Renal cortical epithelial cell (primary cell): Measurements from ENCODE around the gene ANXA4. TPM values are rescaled to one million over a fixed set of nuclear protein-coding genes. Genes with fewer than 3 reads are reported as not detected.
"Not testable (repeated sequence)": the region's sequence is repeated elsewhere in the genome, so short reads cannot be mapped to it uniquely, and the experiment has no call there.

Experiments
- DNase-seq: peaks from one replicate; pipeline ENCODE4 v3.0.0-alpha.2; 2011; ENCODE audit warnings: low read depth
- total RNA-seq: library from RNA; depleted of rRNA; stranded (reverse); fragments of >200 nt; gene quantifications from 2 replicates; pipeline ENCODE4 v1.2.3, GENCODE V29; 2014

Gene ANXA4
- total RNA-seq, 1 donor from 2014 or later: 424 TPM

DNA sequence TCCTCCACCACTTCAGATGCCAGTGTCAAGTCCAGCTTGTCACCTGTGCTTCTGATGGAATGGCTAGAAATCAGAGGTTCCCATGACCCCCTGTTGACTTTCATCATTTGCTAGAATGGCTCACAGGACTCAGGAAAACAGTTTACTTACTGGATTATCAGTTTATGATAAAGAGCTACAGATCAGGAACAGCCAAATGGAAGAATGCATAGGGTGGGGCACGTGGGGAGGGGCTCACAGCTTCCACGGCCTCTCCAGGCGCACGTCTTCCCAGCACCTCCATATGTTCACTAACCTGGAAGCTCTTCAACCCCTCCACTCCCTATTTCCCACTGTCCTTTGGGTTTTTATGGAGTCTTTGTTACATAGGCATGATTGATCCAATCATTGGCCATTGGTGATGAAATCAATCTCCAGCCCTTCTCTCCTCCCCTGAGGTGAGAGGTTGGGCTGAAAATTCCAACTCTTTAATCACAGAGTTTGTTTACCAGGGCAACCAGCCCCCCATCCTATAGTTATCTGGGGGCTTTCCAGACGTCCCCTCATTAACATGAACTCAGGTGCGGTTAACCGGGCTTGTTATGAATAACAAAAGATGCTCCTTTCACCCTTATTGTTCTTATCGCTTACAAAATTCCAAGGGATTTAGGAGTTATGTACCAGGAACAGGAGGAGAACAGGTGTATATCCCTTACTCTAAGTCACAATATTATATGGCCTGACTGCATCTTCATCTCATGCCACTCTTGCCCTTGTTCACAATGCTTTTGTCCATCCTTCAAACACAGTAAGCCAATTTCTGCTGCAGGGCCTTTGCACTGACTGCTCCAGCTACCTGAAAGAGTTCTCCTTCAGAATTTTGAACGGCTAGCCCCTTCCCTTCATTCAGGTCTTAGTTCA lies 35.2 kb downstream of the ANXA4 start:
- DNase-seq: no peak

DNA sequence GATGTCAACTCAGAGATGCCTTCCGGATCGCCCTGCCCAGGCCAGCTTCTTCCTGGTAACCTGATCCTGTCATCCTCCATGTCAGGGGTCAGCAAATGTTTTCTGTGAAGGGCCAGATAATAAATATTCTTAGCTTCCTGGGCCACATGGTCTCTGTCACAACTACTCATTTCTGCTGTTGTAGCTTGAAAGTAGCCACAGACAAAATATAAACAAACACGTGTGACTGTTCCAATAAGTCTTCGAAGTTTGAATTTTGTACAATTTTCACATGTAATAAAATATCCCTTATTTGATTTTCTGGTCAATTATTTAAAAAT lies 35.8 kb downstream of the ANXA4 start:
- no peak for DNase-seq

DNA sequence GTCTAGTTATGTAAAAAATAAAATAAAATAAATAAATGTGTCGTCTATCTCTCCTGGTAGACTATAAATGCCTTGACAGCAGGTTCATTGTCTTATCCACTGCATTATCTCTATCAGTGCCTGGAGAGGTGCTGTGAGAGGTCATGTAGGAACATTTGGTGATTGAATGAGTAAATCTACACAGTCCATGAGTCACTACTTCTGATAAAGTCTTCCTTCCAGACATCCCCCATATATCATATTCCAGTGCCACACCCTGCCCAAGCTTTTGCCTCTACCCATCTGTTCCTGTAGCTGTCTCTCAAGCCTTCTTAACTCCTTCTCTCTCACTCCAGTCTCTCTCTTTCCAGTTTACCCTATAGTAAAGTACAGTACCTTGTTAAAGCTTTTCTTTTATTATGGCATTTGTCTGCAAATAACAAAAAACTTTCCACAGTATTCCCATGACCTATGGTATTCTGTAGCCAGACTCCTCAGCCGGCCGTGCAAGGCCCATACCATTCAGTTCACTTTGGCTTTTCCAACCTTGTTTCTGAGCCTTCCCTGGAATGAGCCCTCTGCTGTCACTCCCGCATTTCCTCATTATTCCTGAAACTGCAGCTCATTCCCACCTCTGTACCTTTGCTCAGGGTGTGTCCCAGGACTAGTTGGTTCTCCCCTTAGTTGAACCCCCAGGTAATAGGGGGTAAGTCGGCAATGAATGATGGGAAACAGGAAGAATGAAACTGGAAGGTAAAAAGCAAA lies 37.5 kb downstream of the ANXA4 start:
- DNase-seq: peak; percentile 43

DNA sequence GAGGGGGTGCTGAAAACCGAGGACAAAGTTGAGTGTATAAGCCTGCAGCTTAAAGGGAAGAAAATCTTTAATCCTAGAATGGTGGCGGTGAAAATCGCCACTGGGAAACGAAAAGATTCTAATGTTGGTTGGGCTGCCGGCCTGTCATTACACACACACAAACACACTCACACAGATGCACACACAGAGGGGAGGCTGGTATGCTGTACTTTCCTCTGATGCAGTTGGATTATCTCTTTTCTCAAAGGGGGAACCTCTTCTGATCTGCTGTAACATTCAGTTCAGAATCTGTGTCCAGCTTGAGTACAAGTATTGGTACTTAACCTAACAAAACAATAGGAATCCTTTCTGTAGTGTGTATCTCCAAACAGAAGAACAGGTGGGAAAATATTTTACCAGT lies 39.0 kb downstream of the ANXA4 start:
- no peak for DNase-seq

DNA sequence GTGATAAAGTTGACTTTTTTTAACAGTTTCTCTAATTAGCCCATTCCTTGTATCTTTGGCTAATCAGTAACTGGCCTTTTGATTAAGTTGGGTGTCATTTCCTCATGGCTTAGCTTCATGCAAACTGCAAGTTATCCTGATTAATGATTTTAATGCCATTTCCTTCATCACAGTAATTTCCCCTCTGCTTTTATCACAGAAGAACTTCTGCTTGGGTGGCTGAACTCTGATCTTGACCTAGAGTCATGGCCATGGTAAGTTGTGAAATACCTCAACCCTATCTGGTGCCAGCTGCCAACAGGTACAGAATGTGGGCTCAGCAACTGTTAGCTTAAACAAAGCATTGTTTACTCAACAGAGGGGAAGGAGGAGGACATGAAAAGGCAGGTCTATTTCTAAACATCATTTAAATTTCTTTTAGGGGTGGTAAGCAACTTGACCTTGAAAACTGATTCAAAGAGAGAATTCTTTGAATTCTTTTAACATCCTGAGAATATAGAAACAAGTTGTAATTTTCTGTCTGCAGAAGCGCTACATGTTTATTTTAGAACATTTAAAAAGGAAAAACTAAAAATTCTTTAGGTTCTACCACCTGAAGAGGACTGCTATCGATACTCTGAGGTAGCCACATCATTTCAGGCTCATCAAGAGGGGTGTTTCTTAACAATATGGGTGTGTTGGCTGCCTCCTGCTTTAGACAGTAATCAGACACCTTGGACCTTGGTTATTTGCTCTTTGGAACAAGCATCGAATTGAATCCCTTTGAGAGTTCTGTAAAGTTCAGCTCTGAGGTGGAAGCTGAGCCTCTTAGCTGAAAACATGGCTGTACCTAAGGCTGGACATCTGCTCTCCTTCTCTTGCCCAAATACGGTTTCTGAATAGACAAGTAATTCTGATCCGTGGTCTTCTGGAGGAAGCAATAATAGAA lies 39.7 kb downstream of the ANXA4 start:
- peak; percentile 90 for DNase-seq

DNA sequence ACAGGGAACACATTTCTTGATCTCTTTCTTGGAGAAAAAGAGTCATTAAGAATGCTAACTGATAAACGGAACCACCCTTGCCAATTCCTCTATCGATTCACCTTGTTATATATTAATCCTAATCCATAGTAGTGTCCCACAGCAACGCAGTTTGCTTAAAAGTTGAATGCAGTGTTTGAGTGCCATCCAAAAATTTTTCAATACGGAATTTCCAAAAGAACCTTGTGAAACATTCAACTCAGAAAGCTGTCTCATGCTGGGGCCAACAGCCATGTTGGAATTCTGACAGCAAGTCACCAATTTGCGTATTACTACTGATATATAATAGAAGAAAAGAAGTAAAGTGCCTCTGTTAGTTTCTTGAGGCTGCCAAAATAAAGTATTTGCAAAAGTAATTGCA lies 42.3 kb downstream of the ANXA4 start:
- DNase-seq: no peak

DNA sequence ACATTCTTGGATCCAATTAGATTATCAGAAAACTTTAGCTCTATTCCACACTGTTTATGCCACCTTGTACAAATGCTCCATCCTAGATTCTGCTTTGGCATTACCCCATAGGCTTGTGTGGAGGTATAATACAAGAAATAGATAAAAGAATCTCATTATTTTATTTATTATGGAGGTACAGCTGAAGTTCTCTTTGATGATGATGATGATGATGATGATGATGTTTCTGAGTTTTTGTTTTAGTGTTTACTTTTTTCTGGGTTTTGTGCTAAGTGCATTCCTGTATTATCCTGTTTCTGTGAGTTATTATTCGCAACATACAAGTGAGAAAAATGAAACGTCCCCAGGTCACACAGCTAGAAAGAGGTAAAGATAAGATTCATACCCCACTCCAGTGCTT lies 43.4 kb downstream of the ANXA4 start:
- no peak for DNase-seq

DNA sequence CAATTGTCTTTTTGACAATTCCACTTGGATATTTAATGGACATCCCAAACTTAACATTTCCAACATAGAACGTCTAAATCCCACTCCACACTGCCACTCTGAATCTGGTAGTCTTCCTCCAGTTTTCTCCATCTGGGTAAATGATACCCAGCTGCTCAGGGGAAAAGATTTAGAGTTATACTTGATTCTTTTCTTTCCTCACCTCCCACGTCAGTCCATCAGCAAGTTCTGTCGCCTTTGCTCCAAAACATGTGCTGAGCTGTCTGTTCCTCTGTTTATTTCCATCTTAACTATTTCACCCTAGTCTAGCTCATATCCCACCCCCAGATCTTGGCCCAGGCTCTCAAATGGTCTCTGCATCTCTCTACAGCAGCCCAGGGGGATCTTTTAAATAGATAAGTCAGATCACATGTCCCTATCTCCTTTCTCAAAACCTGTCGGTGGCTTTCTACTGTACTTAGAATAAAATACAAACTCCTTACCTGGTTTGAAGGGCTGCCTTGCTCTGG lies 44.2 kb downstream of the ANXA4 start:
- DNase-seq: no peak

DNA sequence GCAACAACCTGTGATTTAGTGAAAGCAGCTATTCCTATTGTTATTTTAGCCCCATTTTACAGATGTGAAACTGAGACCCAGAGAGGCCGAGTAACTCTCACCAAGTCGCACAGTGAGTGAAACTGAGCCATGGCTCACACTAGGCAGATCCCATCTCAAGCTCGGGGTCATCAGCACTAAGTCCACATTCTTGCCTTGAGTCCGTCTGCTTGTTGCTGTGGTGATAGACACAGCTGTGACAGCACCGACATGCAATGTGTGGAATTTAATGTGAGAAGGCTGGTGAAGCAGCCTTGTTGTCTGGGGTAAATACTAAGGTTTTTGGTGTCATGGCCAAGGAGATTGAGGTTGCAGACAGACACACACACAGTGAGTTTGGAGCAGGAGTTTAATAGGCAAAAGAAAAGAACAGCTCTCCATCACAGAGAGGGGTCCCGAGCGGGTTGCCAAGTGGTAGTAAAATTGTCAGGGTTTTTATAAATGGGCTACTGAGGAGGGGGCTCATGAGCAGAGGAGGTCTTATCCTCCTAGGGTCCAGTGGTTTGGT lies 47.3 kb downstream of the ANXA4 start:
- peak; percentile 95 for DNase-seq

DNA sequence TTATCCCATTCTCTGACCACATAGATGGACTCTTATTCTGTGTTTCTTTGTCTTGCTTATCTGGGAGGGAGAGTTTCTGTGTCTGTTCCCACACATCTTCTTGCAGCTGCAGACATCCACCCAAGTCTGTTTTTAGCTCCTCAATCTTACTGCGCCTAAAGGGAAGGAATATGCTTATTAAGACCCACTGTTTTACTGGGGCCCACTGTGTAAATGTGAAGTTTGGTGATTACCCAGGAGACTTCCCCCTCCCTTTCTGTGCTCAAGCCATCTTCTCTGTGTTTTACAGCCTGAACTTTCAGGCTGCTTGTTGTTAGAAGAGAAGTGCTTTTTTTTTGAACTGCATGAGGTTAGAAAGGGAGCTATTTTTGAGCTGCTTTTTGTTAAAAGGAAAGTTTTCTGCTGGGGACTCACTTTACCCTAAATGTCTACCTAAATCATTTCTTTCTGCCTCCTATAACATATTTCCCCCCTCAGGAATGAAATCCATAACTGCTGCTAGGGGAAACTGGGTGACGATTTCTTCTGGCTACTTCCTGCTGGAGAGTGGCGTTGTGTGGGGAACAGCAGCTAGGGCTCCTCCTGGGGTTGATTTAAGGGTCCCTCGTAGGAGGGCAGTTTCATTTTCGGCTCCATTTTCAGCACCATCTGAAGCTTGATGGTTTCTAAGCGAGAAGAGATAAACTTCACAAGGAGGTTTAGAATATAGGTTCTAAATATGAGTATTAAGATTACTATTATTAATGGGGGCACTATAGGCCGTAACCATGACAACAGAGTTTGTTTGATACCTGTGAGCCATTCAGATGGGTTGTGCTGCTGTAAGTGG lies 48.1 kb downstream of the ANXA4 start:
- DNase-seq: no peak

DNA sequence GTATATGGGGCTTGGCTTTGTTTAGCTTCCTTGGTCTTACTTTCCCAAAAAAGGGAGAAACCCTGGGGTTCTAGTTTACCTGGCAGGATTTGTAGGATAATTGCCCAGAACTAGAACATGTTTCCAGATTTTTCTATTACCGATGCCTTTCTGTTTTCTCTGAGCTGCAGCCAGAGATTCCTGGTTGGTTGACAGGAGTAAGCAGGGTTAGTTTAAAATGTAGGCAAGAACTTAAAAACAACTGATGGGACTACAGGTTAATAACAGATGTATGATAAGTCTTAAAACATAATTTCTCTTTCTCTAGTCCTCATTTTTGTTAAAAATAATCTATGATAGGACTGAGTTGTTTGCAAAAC lies 48.6 kb downstream of the ANXA4 start:
- no peak for DNase-seq

DNA sequence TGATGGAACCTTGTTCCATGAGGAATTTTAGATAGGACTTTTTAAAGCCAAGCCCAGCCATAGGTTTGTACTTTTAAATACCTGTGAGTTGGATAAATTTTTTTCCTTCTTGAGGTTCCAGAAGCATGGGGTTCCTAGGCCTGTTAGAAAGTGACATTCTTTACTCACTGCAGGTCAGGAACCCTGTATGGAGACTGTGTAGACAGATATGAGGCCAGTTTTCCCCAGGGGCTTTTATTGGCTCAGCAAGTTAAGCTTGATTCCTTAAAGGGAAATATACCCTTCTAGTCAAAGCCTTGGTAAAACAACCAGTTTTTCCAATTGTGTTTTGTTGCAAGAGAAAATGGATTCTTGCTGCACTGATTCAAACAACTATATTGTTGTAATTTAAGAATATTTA lies 49.1 kb downstream of the ANXA4 start:
- no peak for DNase-seq

DNA sequence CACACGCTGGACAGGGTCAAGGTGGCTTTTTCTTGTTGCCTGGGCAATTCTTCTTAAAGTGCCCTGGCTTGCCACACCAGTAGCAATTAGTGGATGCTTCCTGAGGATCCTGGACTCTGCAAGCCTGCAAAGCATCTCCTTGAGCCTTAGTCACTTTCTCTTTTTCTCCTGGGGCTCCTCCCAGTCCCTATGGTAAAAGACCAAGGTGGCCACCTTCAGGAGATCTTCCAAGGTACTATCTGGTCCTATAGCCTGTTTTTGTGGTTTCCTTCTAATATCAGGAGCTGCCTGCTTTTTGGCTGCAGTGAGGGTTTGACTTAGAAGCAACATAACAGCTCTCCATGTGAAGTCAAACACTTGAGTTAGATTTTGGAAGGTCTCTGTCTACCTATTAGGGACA lies 54.2 kb downstream of the ANXA4 start:
- DNase-seq: no peak

DNA sequence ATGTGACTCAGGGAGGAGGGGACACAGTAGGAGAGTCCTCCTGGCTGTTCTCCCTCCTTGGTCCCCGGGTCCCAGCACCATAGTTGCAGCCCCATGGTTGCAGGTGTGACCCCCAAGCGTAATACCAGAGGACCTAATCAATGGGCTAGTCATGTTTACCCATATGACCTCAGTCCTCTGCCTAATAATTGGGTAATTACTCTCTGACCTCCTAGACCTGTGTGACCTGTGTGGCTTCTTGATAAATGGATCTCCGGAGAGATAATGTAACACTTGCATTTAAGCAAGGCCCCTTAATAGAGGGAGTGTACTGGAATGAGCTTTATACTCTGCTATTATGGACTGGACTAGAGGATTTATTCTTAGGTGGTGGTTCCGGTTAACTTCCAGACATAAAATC lies 55.3 kb downstream of the ANXA4 start:
- DNase-seq: no peak

DNA sequence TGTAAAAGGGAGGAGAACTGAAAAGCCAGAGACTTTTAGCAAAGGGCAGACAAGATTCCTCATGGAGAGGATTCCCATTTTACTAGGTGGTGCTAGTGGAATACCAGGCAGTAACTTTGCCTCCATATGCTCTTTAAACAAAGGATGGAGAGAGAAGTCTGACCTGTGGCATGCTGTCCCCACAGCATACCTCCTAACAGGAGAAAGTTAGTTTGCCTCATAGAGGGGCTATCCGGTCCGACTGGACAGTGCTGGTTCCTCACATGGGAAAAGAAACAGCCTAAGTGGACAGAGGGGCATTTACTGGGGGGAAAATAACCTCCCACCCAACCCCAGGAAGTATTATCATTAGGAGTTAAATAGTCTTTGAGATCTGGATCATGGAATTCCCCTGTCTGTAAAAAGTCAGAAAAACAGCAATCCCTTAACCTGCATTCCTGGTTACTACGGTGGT lies 55.9 kb downstream of the ANXA4 start:
- no peak for DNase-seq

DNA sequence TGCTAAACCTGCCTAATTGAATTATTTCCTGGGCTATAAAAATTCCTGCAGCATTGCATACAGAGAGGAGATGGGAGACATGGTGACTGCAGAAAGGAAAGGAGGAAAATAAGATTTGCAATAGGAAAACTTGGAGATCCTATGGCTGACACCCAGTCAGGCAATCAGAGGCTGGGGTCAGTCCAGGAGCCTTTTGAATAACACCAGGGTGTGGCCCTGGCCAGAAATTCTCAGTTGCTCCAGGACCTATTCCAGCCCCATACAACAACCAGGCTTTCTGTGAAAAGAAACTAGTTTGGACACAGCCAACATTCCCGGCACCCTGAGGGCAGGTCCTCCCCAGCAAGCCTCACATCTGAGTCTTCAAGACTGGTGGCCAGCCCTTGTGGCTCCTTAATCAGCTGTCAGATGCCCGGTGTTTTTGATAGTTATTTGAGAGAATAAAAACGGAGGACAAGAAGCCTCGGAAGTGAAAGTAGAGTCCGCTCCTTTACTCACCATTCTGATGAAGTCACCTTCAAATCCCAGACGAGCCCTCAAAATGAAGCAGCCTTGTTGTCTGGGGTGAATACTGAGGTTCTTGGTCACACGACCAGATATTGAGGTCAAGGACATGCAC lies 56.5 kb downstream of the ANXA4 start:
- DNase-seq: peak; percentile 88

DNA sequence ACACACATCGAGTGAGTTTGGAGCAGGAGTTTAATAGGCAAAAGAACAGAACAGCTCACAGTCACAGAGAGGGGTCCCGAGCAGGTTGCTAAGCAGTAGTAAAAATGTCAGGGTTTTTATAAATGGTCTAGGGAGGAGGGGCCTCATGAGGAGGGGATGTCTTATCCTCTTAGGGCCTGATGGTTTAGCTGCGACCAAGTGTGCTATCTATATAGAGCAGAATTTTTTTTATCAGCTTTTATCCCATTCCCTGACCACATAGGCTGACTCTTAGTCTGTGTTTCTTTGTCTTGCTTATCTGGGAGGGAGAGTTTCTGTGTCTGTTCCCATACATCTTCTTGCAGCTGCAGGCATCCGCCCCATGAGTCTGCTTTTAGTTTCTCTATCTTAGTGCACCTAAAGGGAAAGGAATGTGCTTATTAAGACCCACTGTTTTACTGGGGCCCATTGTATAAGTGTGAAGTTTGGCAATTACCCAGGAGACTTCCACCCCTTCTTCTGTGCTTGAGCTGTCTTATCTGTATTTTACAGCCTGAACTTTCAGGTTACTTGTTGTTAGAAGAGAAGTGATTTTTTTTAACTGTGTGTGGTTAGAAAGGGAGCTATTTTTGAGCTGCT lies 57.1 kb downstream of the ANXA4 start:
- DNase-seq: no peak

DNA sequence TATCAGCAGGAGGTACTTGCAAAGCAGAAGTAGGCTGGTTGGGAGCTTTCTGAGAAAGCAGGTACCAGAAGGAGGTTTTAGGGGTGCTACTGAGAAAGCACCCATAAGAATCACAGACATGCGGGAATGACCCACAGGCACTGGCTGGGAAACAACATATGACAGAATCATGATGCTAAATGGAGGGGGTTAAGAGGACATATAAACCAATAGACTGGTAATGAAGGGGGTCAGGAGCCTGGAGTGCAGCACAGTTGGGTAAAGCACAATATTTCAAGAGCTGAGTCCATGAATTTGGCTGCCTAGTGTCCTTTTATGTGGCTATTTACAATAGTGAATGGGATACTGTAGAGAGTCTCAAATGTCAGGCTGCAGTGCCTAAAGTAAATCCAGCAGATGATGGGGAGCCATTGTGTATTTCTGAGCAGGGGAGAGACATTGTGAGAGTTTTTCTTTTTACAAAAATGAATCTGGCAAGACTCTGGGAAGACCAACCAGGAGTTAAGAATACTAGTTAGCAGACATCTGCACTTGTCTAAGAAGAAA lies 59.9 kb downstream of the ANXA4 start:
- DNase-seq: no peak

DNA sequence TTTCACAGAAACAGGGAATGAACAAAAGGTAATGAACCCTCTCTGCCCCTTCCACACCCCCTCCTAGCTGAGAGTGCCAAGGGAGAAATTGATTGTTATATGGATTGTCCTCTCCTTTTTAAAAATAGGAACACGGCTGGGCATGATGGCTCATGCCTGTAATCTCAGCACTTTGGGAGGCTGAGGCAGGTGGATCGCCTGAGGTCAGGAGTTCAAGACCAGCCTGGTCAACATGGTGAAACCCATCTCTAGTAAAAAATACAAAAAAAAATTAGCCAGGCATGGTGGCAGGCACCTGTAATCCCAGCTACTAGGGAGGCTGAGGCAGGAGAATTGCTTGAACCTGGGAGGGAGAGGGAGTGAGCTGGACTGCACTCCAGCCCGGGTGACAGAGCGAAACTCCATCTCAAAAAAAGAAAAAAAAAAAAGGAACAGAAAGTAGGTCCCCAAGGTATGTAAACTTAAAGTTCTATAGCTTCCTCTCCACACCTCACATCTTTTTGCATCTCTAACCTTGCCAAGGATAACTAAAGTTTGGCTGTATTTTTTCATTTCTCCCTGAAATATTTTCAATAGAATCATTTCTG lies 60.9 kb downstream of the ANXA4 start:
- not testable (repeated sequence) for DNase-seq
